Adrenal gland (tissue), 5 donors: ENCODE data around the gene NIPBL.

Experiments used
- POLR2A ChIP-seq, 2 donors: fragments of 450-650 bp; IDR thresholded peaks; one replicate each; pipeline ENCODE4 v1.6.1; 2017; ENCODE audit warnings: antibody characterized with exemption in 2 of 2, mild to moderate bottlenecking in 2 of 2, moderate library complexity in 1 of 2
- TF ChIP-seq, protein P1 (sequence below), 6 experiments: fragments of 450-650 bp in 4 of 6; fragments of 200-600 bp in 2 of 6; sonication (generic) in 1 of 6; IDR thresholded peaks; 1 replicate in 5 of 6; 2 replicates in 1 of 6; pipeline versions ENCODE4 v1.5.1 to v1.8.0; 2016 to 2021; ENCODE audit warnings: antibody characterized with exemption in 6 of 6, mild to moderate bottlenecking in 2 of 6, moderate library complexity in 1 of 6
- donor health status: DM: no; HTN: no; CAD: no.

DNA sequence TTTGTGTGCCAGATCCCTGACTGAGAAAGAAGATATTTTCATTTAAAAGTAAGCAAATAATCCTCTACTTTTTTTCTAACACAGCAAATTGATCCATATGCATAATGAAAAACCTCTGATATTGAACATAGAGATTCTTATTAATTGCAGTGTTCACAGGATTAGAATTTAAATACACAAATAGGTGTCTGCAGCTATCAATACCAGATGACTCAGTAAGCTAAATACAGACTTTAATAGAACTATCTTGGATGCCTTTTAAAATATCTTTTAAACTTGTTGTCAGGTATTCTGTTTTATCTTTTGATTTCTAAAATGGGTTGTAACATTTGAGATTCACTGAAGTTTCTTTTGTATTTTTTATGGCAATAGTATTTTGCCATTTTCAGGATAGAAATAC, 43.1 kb downstream of the NIPBL start:
- no peak for TF ChIP-seq POLR2A (IDR thresholded peaks at IDR 0.05)
- TF ChIP-seq, protein P1, sequence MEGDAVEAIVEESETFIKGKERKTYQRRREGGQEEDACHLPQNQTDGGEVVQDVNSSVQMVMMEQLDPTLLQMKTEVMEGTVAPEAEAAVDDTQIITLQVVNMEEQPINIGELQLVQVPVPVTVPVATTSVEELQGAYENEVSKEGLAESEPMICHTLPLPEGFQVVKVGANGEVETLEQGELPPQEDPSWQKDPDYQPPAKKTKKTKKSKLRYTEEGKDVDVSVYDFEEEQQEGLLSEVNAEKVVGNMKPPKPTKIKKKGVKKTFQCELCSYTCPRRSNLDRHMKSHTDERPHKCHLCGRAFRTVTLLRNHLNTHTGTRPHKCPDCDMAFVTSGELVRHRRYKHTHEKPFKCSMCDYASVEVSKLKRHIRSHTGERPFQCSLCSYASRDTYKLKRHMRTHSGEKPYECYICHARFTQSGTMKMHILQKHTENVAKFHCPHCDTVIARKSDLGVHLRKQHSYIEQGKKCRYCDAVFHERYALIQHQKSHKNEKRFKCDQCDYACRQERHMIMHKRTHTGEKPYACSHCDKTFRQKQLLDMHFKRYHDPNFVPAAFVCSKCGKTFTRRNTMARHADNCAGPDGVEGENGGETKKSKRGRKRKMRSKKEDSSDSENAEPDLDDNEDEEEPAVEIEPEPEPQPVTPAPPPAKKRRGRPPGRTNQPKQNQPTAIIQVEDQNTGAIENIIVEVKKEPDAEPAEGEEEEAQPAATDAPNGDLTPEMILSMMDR (IDR thresholded peaks at IDR 0.05): no peak
